Lower lobe of right lung (tissue), 2 donors: Measurements from ENCODE around the gene GRIK4. TPM values are rescaled to one million over a fixed set of nuclear protein-coding genes. Genes with fewer than 3 reads are reported as not detected.

Experiments
- ATAC-seq, 2 donors: fragments of 200-7000 bp; cut with Tn5 transposase; one replicate each; pipeline ENCODE4 v1.9.1; 2020 to 2022; ENCODE audit warnings: mild to moderate bottlenecking in 2 of 2, moderate library complexity in 2 of 2
- DNase-seq: peaks from one replicate; pipeline ENCODE4 v3.0.0-alpha.2; 2020
- H3K27ac ChIP-seq: fragments of 200-600 bp; one replicate; pipeline ENCODE4 v1.8.0; 2022
- H3K27me3 ChIP-seq: fragments of 200-600 bp; one replicate; pipeline ENCODE4 v1.8.0; 2022; ENCODE audit warnings: low read depth
- H3K36me3 ChIP-seq: fragments of 200-600 bp; one replicate; pipeline ENCODE4 v1.8.0; 2022; ENCODE audit warnings: mild to moderate bottlenecking
- H3K4me1 ChIP-seq: fragments of 200-600 bp; one replicate; pipeline ENCODE4 v1.8.0; 2022
- H3K4me3 ChIP-seq: fragments of 200-600 bp; one replicate; pipeline ENCODE4 v1.8.0; 2022; ENCODE audit warnings: mild to moderate bottlenecking
- H3K9me3 ChIP-seq: fragments of 200-600 bp; one replicate; pipeline ENCODE4 v1.8.0; 2022
- intact Hi-C: fragments of 100-400 bp; cut with DNase I; formaldehyde crosslinking; loops from one replicate; pipeline ENCODE4 v1.11.0; 2022
- total RNA-seq: library from RNA; stranded (reverse); fragmentation: NEBNext Ultra II Directional; extraction: Animal tissue kit (Norgen Biotek cat#: 25700); gene quantifications from one replicate; pipeline ENCODE4 v1.2.1, GENCODE V29; 2021
- TF ChIP-seq, protein P1 (sequence below): fragments of 200-600 bp; IDR thresholded peaks from one replicate; pipeline ENCODE4 v1.8.0; 2022; ENCODE audit warnings: antibody characterized with exemption, mild to moderate bottlenecking
- donor health status: DM: no; HTN: yes; CAD: no; lungs with severe emphysema.

Gene GRIK4
- total RNA-seq, 1 donor from 2014 or later: 2.2 TPM

DNA sequence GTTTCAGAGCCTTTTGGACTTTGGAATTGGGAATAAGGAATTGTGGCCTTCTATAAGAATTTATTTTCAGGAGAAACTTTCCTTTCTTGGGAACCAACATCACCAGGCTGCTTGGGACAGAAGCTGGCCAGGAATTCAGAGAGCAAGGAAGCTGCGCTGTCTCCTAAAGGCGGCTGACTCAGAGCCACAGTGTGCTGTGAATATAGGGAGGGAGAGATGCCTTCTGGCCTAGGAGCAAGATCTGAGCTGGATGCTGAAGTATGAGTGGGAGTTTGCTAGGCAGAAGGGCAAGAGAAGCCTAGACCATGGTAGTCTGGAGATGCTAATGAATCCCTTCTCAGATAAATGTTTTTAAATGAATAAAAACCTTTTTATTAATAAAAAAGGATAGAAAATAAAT, 298.7 kb downstream of the GRIK4 start:
- TF ChIP-seq, protein P1, sequence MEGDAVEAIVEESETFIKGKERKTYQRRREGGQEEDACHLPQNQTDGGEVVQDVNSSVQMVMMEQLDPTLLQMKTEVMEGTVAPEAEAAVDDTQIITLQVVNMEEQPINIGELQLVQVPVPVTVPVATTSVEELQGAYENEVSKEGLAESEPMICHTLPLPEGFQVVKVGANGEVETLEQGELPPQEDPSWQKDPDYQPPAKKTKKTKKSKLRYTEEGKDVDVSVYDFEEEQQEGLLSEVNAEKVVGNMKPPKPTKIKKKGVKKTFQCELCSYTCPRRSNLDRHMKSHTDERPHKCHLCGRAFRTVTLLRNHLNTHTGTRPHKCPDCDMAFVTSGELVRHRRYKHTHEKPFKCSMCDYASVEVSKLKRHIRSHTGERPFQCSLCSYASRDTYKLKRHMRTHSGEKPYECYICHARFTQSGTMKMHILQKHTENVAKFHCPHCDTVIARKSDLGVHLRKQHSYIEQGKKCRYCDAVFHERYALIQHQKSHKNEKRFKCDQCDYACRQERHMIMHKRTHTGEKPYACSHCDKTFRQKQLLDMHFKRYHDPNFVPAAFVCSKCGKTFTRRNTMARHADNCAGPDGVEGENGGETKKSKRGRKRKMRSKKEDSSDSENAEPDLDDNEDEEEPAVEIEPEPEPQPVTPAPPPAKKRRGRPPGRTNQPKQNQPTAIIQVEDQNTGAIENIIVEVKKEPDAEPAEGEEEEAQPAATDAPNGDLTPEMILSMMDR: no peak
- no peak for ATAC-seq

DNA sequence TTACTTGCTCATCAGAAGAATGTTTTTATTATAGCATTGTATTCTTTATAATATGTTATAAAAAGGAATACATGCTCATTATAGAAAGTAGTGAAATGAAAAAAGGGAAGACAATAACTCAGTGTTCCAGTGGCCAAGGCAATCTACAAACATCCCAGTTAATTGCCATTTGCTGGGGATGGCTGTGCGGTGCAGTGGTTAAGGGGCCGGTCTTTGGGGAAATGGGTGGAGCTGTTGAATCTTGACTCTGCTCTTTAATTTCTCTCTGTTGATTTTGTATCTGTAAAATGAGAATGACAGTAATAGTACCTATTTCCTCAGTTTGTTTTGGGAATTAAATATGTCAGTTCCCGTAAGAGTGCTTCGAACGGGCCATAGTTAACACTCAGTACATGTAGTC, 299.7 kb downstream of the GRIK4 start:
- intact Hi-C loops: no loop called here
- no peaks in the 10 kb centered on the region for H3K36me3 ChIP-seq
- TF ChIP-seq, protein P1: no peak
- H3K4me1 ChIP-seq: no peaks in the 10 kb centered on the region
- H3K4me3 ChIP-seq: no peak overlapping the region
- no peaks in the 10 kb centered on the region for H3K9me3 ChIP-seq
- ATAC-seq (no peak), DNase-seq (no peak)
- H3K27ac ChIP-seq: no peak overlapping the region
- H3K27me3 ChIP-seq: peaks cover 3% of the 10 kb centered on the region

More for the DNA sequence above, 298.7 kb downstream of the GRIK4 start:
- DNase-seq: no peak
- H3K9me3 ChIP-seq: no peaks in the 10 kb centered on the region
- intact Hi-C loops: no loop called here
- peaks cover 3% of the 10 kb centered on the region for H3K27me3 ChIP-seq
- no peak overlapping the region for H3K4me3 ChIP-seq
- H3K4me1 ChIP-seq: no peaks in the 10 kb centered on the region
- no peak overlapping the region for H3K27ac ChIP-seq
- H3K36me3 ChIP-seq: no peaks in the 10 kb centered on the region

DNA sequence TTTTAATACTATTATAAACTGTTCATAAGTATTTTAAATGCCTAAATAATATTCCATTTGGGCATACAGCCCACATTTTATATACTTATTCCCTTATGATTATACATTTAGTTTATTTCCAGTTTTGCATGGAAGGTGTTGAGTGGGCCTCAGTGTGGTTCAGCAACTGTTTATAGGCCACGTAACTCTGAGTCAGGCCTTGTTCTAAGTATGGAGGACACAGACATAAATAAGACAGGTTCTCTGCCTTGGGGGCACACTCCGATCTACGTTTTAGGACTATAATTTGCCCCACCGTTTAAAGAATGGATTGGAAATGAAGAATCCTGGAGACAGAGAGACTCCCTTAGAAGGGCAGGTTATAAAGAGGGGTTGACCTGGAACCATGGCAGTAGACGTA, 300.2 kb downstream of the GRIK4 start:
- TF ChIP-seq, protein P1: no peak
- Histone ChIP-seq H3K27ac (no peak overlapping the region), H3K9me3 (no peaks in the 10 kb centered on the region), H3K4me1 (no peaks in the 10 kb centered on the region), H3K4me3 (no peak overlapping the region), H3K36me3 (no peaks in the 10 kb centered on the region), H3K27me3 (peaks cover 3% of the 10 kb centered on the region)
- intact Hi-C loops: no loop called here
- no peak for ATAC-seq
- DNase-seq: no peak

DNA sequence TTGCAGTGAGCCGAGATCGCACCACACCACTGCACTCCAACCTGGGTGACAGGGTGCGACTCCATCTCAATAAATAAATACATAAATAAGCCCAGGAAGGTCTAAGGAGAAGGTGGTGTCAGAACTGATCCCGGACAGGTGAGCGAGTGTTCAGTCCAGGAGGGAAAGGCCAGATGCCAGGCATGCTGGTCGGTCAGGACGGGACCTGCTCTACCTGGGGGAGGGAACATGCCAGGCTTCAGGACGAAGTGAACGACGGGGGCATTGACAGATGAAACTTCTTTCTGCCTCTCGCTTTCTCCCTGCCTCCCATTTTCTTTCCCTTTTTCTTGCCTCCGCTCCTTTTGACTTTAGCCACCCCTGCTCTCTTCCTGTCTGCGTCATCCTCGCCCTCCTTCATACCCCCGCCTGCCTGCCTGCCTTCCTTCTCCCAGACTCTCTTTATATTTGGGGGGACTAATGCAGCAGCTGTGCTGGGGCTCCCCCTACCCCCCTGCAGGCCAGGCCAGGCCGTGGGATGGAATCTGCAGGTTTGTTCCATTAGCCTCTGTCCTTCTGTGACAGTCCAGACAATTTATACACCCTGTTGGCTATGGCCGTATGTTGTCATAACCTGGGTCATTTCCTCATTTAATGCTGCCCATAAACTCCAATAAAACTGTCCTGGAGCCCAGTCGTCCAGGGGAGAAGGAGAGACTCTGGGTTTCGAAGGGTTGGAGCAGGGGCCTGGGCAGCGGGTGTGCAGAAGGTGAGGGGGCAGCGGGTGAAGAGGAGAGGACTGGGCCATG, 303.2 kb downstream of the GRIK4 start:
- no peaks in the 10 kb centered on the region for H3K27me3 ChIP-seq
- no peaks in the 10 kb centered on the region for H3K9me3 ChIP-seq
- no peak overlapping the region for H3K27ac ChIP-seq
- H3K4me3 ChIP-seq: no peak overlapping the region
- no peaks in the 10 kb centered on the region for H3K36me3 ChIP-seq
- no peaks in the 10 kb centered on the region for H3K4me1 ChIP-seq
- DNase-seq (no peak), ATAC-seq (no peak)
- TF ChIP-seq, protein P1: no peak
- intact Hi-C loops: no loop called here

DNA sequence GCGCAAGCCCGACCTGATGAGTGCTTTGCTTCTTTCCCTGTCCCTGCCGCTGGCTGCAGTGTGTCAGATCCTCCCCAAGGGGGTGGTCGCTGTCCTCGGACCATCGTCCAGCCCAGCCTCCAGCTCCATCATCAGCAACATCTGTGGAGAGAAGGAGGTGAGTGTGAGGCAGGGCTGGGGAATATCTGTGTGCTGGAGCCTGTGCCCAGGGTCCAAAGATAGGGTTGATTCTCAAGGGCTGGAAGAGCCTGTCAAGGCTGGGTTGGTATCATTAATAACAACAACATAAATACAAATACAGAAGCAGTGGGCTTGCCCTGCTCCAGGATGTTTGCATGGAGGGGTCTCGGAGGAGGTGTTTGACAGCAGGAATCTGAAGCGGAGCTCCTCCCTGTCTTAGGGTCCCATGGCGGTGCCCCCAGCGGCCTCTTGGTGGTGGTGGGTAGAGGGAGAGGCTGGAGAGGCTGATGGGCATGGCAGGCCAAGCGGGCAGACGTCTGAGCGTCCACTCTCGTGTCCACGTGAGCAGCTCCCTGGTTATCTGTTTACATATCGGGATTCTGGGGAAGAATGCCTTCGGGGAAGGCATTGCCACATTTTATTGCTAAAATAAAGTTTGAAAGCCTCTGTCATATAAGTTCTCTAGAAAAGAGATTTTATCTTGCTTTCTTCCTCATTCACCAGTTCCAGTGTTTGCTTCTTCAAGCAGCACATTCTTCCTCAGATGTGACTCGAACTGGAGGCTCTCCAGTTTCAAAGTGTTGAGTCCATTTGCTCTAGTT, 304.0 kb downstream of the GRIK4 start:
- DNase-seq: no peak
- Histone ChIP-seq H3K4me3 (no peak overlapping the region), H3K27ac (no peak overlapping the region), H3K9me3 (no peaks in the 10 kb centered on the region), H3K4me1 (no peaks in the 10 kb centered on the region), H3K36me3 (no peaks in the 10 kb centered on the region), H3K27me3 (no peaks in the 10 kb centered on the region)
- intact Hi-C loops: no loop called here
- TF ChIP-seq, protein P1: no peak
- no peak for ATAC-seq
